Uterus (tissue), 2 donors: ENCODE data around the gene CLIP2.

ENCODE experiments used
- POLR2A ChIP-seq, 2 donors: fragments of 450-650 bp; IDR thresholded peaks; one replicate each; pipeline ENCODE4 v1.6.1; 2016; ENCODE audit warnings: antibody characterized with exemption in 2 of 2, mild to moderate bottlenecking in 1 of 2, moderate library complexity in 1 of 2
- TF ChIP-seq, protein P1 (sequence below), 4 experiments: fragments of 200-600 bp in 2 of 4; fragments of 450-650 bp in 2 of 4; sonication (generic) in 2 of 4; IDR thresholded peaks; one replicate each; pipeline ENCODE4 v1.5.1; 2016 to 2019; ENCODE audit warnings: antibody characterized with exemption in 4 of 4, mild to moderate bottlenecking in 2 of 4, moderate library complexity in 1 of 4

DNA sequence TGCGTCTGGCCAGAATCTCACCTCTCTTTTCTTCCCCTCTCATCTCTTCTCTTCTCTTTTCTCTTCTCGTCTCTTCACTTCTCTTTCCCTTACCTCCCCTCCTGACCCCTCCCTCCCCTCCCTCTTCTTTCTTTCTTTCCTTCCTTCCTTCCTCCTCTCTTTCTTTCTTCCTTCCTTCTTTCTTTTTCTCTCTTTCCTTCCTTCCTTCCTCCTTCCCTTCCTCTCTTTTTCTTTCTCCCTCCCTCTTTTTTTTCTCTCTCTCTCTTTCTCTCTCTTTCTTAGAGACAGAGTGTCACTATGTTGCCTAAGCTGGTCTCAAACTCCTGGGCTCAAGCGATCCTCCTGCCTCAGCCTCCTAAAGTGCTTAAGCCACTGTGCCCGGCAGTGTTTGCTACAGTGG, 159.9 kb downstream of the CLIP2 start:
- TF ChIP-seq, protein P1, sequence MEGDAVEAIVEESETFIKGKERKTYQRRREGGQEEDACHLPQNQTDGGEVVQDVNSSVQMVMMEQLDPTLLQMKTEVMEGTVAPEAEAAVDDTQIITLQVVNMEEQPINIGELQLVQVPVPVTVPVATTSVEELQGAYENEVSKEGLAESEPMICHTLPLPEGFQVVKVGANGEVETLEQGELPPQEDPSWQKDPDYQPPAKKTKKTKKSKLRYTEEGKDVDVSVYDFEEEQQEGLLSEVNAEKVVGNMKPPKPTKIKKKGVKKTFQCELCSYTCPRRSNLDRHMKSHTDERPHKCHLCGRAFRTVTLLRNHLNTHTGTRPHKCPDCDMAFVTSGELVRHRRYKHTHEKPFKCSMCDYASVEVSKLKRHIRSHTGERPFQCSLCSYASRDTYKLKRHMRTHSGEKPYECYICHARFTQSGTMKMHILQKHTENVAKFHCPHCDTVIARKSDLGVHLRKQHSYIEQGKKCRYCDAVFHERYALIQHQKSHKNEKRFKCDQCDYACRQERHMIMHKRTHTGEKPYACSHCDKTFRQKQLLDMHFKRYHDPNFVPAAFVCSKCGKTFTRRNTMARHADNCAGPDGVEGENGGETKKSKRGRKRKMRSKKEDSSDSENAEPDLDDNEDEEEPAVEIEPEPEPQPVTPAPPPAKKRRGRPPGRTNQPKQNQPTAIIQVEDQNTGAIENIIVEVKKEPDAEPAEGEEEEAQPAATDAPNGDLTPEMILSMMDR (IDR thresholded peaks at IDR 0.05) = no peak
- TF ChIP-seq POLR2A (IDR thresholded peaks at IDR 0.05) = no peak
